Measurements from ENCODE around the gene PTPN4. TPM values are rescaled to one million over a fixed set of nuclear protein-coding genes. Genes with fewer than 3 reads are reported as not detected.

PTPN4 gene
- total and polyA plus RNA-seq, 2 donors (not counting 3 experiments of a cell fraction or from before 2014, with no cell fraction given), result 6.8 to 29.6 TPM

GRCh38 chr2:119775102-119775501 is 15.4 kb downstream of the PTPN4 start:
- no peak for DNase-seq (ENCODE audit: low read depth, low spot score)
- no peaks in the 10 kb centered on the region for H3K4me1 ChIP-seq (ENCODE audit: control insufficient read depth, extremely low read depth, insufficient read depth, low read length)
- H3K27me3 ChIP-seq (ENCODE audit: control insufficient read depth in 2 of 2, insufficient read depth in 2 of 2, low read length in 2 of 2), result no peaks in the 10 kb centered on the region
- H3K9ac ChIP-seq (replicated peaks; ENCODE audit: extremely low read depth, insufficient read depth, low read length), result no peak overlapping the region
- H4K20me1 ChIP-seq (replicated peaks; ENCODE audit: control insufficient read depth, extremely low read depth, insufficient read depth, low read length), result no peaks in the 10 kb centered on the region
- H3K79me2 ChIP-seq (ENCODE audit: control insufficient read depth, insufficient read depth, low read length), result peaks cover 4% of the 10 kb centered on the region
- BruUV-seq (replicated peaks), result no TSS peak
- intact Hi-C loops (cut with micrococcal nuclease) (no loop called here), dilution Hi-C loops (cut with MboI; ENCODE audit: extremely low pct_ligation_motif_present, low sequenced_read_pairs) (no loop called here)
- TF ChIP-seq CTCF (IDR thresholded peaks at IDR 0.05; ENCODE audit: extremely low read depth in 1 of 2, insufficient read depth in 1 of 2, low read depth in 1 of 2, low read length in 2 of 2) (no peak), MYC (IDR thresholded peaks at IDR 0.05; ENCODE audit: low read depth, low read length) (no peak), POLR2AphosphoS5 (IDR thresholded peaks at IDR 0.05; ENCODE audit: insufficient read depth, low read depth, low read length) (no peak), JUN (IDR thresholded peaks at IDR 0.05; ENCODE audit: borderline replicate concordance, insufficient read depth, insufficient read length, low read depth) (no peak), POLR2A (IDR thresholded peaks at IDR 0.05; ENCODE audit: low read depth, low read length) (no peak), FOS (IDR thresholded peaks at IDR 0.05; ENCODE audit: borderline replicate concordance, insufficient read depth, low read length) (no peak)
- no peaks in the 10 kb centered on the region for H3K9me1 ChIP-seq (replicated peaks; ENCODE audit: control insufficient read depth, extremely low read depth, insufficient read depth, low read length)
- H3K9me3 ChIP-seq (replicated peaks; ENCODE audit: control insufficient read depth, insufficient read depth, low read length), result no peaks in the 10 kb centered on the region
- POLR2A ChIA-PET, result no interaction called here
- no peak overlapping the region for H3K27ac ChIP-seq (ENCODE audit: insufficient read depth, low read depth, low read length)
- CTCF ChIA-PET, result no interaction called here
- no peak overlapping the region for H3K4me3 ChIP-seq (replicated peaks in 1 of 3; ENCODE audit: insufficient read depth in 1 of 3, low read depth in 1 of 3, low read length in 3 of 3)
- FAIRE-seq, result no peak
- H3K36me3 ChIP-seq (ENCODE audit: control insufficient read depth in 2 of 2, extremely low read depth in 1 of 2, insufficient read depth in 2 of 2, low read length in 2 of 2), result no peaks in the 10 kb centered on the region
- H3K4me2 ChIP-seq (ENCODE audit: insufficient read depth, low read length), result no peak overlapping the region
- H2AFZ ChIP-seq (ENCODE audit: low read depth, low read length), result no peak overlapping the region
